Vagina (tissue), 2 donors: ENCODE results near the gene DCLK2. TPM values are rescaled to one million over a fixed set of nuclear protein-coding genes. Genes with fewer than 3 reads are reported as not detected.
"Not testable (repeated sequence)": the region's sequence is repeated elsewhere in the genome, so short reads cannot be mapped to it uniquely, and the experiment has no call there.

Source experiments
- DNase-seq, 2 donors: peaks; one replicate each; pipeline ENCODE4 v3.0.0-alpha.2; 2017; ENCODE audit errors: extremely low spot score in 2 of 2
- H3K27ac ChIP-seq: fragments of 200-600 bp; sonication (generic); one replicate; pipeline ENCODE4 v1.5.1; 2019
- H3K27me3 ChIP-seq: fragments of 200-600 bp; sonication (generic); one replicate; pipeline ENCODE4 v1.5.1; 2019
- H3K36me3 ChIP-seq, 2 donors: fragments of 200-600 bp; sonication (generic); one replicate each; pipeline ENCODE4 v1.5.1; 2017 to 2019
- H3K4me1 ChIP-seq: fragments of 200-600 bp; sonication (generic); one replicate; pipeline ENCODE4 v1.5.1; 2019
- H3K4me3 ChIP-seq, 2 donors: fragments of 200-600 bp; sonication (generic); 1 replicate in 1 of 2; 2 replicates in 1 of 2; pipeline ENCODE4 v1.5.1; 2016 to 2019
- H3K9me3 ChIP-seq: fragments of 200-600 bp; sonication (generic); one replicate; pipeline ENCODE4 v1.5.1; 2019
- POLR2A ChIP-seq, 2 donors: fragments of 450-650 bp; IDR thresholded peaks; one replicate each; pipeline ENCODE4 v1.6.1; 2017; ENCODE audit warnings: antibody characterized with exemption in 2 of 2, mild to moderate bottlenecking in 2 of 2, moderate library complexity in 2 of 2
- POLR2AphosphoS5 ChIP-seq, 2 donors: sonication (generic); formaldehyde crosslinking; IDR thresholded peaks; one replicate each; pipeline ENCODE4 v1.9.0; 2017; ENCODE audit warnings: antibody characterized with exemption in 2 of 2, mild to moderate bottlenecking in 2 of 2, low read depth in 1 of 2; ENCODE audit not compliant: insufficient read depth in 1 of 2
- intact Hi-C: fragments of 100-400 bp; cut with DNase I; formaldehyde crosslinking; loops from one replicate; pipeline ENCODE4 v1.15.1; 2023
- total RNA-seq: library from RNA; depleted of rRNA; stranded (reverse); fragments of >200 nt; gene quantifications from one replicate; pipeline ENCODE4 v1.2.3, GENCODE V29; 2016
- TF ChIP-seq, protein P1 (sequence below), 3 experiments: fragments of 450-650 bp in 2 of 3; fragments of 200-600 bp in 1 of 3; sonication (generic) in 1 of 3; IDR thresholded peaks; one replicate each; pipeline ENCODE4 v1.5.1; 2017 to 2019; ENCODE audit warnings: antibody characterized with exemption in 3 of 3, mild to moderate bottlenecking in 2 of 3, moderate library complexity in 2 of 3

Gene DCLK2
- total RNA-seq, 1 donor from 2014 or later, result 5.9 TPM

DNA sequence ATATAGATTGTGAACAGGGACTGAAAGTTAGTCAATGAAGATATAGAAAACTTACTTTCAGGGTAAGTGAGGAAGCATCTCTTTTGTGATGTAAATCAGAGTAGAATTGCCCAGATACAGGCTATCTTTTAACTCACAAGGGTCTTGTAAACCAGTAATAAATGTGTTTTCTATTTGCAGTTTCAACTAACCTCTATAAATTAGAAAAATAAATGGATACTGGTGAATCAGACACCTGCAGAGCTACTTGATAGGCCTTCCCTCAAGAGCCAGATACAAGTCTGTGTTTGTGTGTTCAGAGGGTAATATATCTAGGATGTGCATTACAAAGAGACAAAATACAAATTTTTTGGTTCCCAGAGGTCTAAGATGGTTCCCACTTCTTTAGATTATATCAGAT is 82.9 kb downstream of the DCLK2 start:
- H3K4me3 ChIP-seq, result no peak overlapping the region
- TF ChIP-seq POLR2A (IDR thresholded peaks at IDR 0.05), result no peak
- TF ChIP-seq, protein P1, sequence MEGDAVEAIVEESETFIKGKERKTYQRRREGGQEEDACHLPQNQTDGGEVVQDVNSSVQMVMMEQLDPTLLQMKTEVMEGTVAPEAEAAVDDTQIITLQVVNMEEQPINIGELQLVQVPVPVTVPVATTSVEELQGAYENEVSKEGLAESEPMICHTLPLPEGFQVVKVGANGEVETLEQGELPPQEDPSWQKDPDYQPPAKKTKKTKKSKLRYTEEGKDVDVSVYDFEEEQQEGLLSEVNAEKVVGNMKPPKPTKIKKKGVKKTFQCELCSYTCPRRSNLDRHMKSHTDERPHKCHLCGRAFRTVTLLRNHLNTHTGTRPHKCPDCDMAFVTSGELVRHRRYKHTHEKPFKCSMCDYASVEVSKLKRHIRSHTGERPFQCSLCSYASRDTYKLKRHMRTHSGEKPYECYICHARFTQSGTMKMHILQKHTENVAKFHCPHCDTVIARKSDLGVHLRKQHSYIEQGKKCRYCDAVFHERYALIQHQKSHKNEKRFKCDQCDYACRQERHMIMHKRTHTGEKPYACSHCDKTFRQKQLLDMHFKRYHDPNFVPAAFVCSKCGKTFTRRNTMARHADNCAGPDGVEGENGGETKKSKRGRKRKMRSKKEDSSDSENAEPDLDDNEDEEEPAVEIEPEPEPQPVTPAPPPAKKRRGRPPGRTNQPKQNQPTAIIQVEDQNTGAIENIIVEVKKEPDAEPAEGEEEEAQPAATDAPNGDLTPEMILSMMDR (IDR thresholded peaks at IDR 0.05), result no peak
- H3K27ac ChIP-seq, result no peak overlapping the region
- no peaks in the 10 kb centered on the region for H3K4me1 ChIP-seq
- no peaks in the 10 kb centered on the region for H3K9me3 ChIP-seq
- H3K27me3 ChIP-seq, result no peaks in the 10 kb centered on the region
- DNase-seq, result no peak
- no peaks in the 10 kb centered on the region for H3K36me3 ChIP-seq
- intact Hi-C loops, result no loop called here

DNA sequence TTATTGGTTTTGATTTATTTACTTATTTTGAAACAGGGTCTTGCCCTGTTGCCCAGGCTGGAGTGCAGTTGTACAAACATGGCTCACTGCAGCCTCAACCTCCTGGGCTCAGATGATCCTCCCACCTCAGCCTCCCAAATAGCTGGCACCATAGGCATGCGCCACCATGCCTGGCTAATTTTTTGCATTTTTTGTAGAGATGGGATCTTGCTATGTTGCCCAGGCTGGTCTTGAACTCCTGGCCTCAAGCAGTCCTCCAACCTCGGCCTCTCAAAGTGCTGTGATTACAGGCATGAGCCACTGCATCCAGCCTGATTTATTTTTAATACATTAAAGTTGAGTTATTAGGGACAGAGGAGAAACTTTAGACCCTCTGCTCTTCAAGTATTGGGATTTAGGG is 83.8 kb downstream of the DCLK2 start:
- H3K36me3 ChIP-seq, H3K4me1 ChIP-seq, H3K9me3 ChIP-seq, H3K27ac ChIP-seq, intact Hi-C loops, DNase-seq, H3K4me3 ChIP-seq, H3K27me3 ChIP-seq: not testable (repeated sequence)

DNA sequence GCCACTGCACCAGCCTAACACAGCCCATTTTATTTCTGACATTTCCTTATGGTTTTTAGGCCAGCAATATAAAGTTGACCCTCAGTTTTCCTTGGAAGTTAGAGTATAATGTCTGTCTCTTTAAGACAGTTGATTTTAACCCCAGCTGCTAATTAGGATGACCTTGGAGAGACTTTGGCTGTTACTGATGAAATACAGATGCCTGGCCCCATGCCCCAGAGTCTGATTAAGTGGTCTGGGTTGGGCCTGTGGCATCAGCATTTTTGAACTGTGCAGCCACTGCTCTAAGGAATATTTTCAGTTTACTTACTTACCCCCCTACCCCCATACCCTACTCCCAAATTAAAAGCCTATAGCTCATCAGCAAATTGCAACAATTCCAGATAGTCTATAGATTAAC is 85.8 kb downstream of the DCLK2 start:
- Histone ChIP-seq H3K27me3 (no peaks in the 10 kb centered on the region), H3K36me3 (no peaks in the 10 kb centered on the region), H3K4me3 (no peak overlapping the region), H3K9me3 (no peaks in the 10 kb centered on the region), H3K4me1 (no peaks in the 10 kb centered on the region), H3K27ac (no peak overlapping the region)
- intact Hi-C loops, result no loop called here
- TF ChIP-seq POLR2A (IDR thresholded peaks at IDR 0.05), result no peak
- TF ChIP-seq, protein P1 (IDR thresholded peaks at IDR 0.05), result no peak
- no peak for TF ChIP-seq POLR2AphosphoS5 (IDR thresholded peaks at IDR 0.05; ENCODE audit: insufficient read depth in 1 of 2, low read depth in 1 of 2)
- no peak for DNase-seq

DNA sequence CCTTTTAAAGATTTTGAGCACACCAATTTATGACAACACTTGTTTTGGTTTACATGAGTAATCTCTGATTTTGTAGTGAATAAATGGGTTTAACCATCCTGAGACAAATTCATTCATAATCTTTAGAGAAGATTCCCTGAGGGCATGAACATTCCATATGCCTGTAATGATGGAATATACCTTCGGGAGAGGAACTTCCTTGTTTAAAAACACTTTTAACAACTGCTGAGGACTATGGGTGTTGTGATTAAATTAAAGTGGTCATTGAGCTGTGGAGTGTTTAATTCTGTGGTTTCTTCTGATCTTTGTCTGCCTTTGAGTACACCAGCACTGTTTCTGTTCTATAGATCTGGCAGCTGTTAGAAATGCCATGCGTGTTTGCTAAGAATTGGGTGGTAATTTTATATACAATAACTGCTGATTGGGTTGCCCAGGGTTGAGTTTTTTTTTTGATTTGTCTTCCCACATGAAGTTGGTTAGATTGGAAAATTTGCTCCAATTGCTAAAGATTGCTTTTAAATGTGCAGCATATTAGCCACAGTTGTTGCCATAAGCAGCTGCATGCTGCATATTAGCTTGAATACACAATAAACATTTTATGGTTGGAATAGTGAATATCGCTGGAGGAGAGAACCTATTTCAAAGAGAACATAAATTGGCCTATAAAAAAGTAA is 86.8 kb downstream of the DCLK2 start:
- no peaks in the 10 kb centered on the region for H3K36me3 ChIP-seq
- no peak for TF ChIP-seq POLR2A (IDR thresholded peaks at IDR 0.05)
- TF ChIP-seq, protein P1 (IDR thresholded peaks at IDR 0.05), result no peak
- no peak for TF ChIP-seq POLR2AphosphoS5 (IDR thresholded peaks at IDR 0.05; ENCODE audit: insufficient read depth in 1 of 2, low read depth in 1 of 2)
- H3K27ac ChIP-seq, result no peak overlapping the region
- intact Hi-C loops, result no loop called here
- no peak for DNase-seq
- no peaks in the 10 kb centered on the region for H3K4me1 ChIP-seq
- no peak overlapping the region for H3K4me3 ChIP-seq
- H3K9me3 ChIP-seq, result no peaks in the 10 kb centered on the region
- H3K27me3 ChIP-seq, result no peaks in the 10 kb centered on the region

DNA sequence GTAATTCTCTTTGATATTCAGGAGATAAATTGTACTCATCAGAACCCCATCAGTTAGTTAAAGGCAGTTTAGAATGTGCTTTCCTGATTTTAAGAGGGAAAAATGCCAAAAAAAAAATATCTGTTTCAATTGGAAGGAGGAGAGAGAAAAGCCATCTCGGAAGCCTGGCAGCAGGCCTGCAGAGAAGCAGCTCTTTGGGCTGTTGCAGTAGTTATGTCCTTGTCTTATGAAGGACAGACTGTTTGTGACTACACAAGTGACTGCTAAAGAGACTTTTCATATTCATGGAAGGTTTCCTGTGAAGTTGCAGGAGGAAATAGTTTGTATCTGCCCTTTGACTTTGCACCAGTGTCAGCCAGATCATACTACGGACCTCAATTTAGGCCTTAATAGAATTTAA is 88.8 kb downstream of the DCLK2 start:
- intact Hi-C loops, result no loop called here
- no peak for DNase-seq

More for the DNA sequence above, 88.8 kb downstream of the DCLK2 start:
- Histone ChIP-seq H3K36me3 (no peaks in the 10 kb centered on the region), H3K9me3 (no peaks in the 10 kb centered on the region), H3K4me1 (no peaks in the 10 kb centered on the region), H3K27me3 (no peaks in the 10 kb centered on the region), H3K4me3 (no peak overlapping the region), H3K27ac (no peak overlapping the region)
- TF ChIP-seq POLR2AphosphoS5 (IDR thresholded peaks at IDR 0.05; ENCODE audit: insufficient read depth in 1 of 2, low read depth in 1 of 2), result no peak
- no peak for TF ChIP-seq POLR2A (IDR thresholded peaks at IDR 0.05)
- TF ChIP-seq, protein P1 (IDR thresholded peaks at IDR 0.05), result no peak
